ENCODE data around the gene PHKB.
"Not testable (repeated sequence)": the region's sequence is repeated elsewhere in the genome, so short reads cannot be mapped to it uniquely, and the experiment has no call there.

Gene PHKB

GRCh38 chr16:47676635-47677177 lies 215.6 kb downstream of the PHKB start:
- Histone ChIP-seq H3K79me2 (ENCODE audit: control insufficient read depth, low read length) (no peaks in the 10 kb centered on the region), H3K9me2 (replicated peaks; ENCODE audit: control insufficient read depth, low read length) (no peaks in the 10 kb centered on the region), H4K20me1 (ENCODE audit: control insufficient read depth, insufficient read depth, low read depth, low read length) (no peaks in the 10 kb centered on the region), H3K4me2 (ENCODE audit: low read length) (no peak overlapping the region), H3K27ac (ENCODE audit: low read depth, low read length) (no peak overlapping the region), H3K4me3 (ENCODE audit: low read length) (no peak overlapping the region), H3K9me3 (ENCODE audit: control insufficient read depth, insufficient read depth, low read length) (no peaks in the 10 kb centered on the region), H3F3A (ENCODE audit: control insufficient read depth, insufficient read depth) (no peaks in the 10 kb centered on the region), H3K4me1 (ENCODE audit: control insufficient read depth, low read length) (no peaks in the 10 kb centered on the region), H3K27me3 (ENCODE audit: control insufficient read depth, low read length) (no peaks in the 10 kb centered on the region), H3K36me3 (ENCODE audit: control insufficient read depth, low read length) (peaks cover 14% of the 10 kb centered on the region)
- no peak for TF ChIP-seq CTCF (IDR thresholded peaks at IDR 0.05; ENCODE audit: low read depth, low read length, poor library complexity, severe bottlenecking)

GRCh38 chr16:47681571-47681970 lies 220.4 kb downstream of the PHKB start:
- H3K9me2 ChIP-seq (replicated peaks; ENCODE audit: control insufficient read depth, low read length); H3K36me3 ChIP-seq (ENCODE audit: control insufficient read depth, low read length): not testable (repeated sequence)

GRCh38 chr16:47687694-47688093 lies 226.6 kb downstream of the PHKB start:
- Histone ChIP-seq H3K27ac (ENCODE audit: low read depth, low read length) (no peak overlapping the region), H3K27me3 (ENCODE audit: control insufficient read depth, low read length) (no peaks in the 10 kb centered on the region), H3K36me3 (ENCODE audit: control insufficient read depth, low read length) (peaks cover 18% of the 10 kb centered on the region), H3K79me2 (ENCODE audit: control insufficient read depth, low read length) (no peaks in the 10 kb centered on the region), H3K4me2 (ENCODE audit: low read length) (no peak overlapping the region), H3F3A (ENCODE audit: control insufficient read depth, insufficient read depth) (no peaks in the 10 kb centered on the region), H3K9me2 (replicated peaks; ENCODE audit: control insufficient read depth, low read length) (no peaks in the 10 kb centered on the region), H4K20me1 (ENCODE audit: control insufficient read depth, insufficient read depth, low read depth, low read length) (no peaks in the 10 kb centered on the region), H3K4me3 (ENCODE audit: low read length) (no peak overlapping the region), H3K9me3 (ENCODE audit: control insufficient read depth, insufficient read depth, low read length) (no peaks in the 10 kb centered on the region), H3K4me1 (ENCODE audit: control insufficient read depth, low read length) (no peaks in the 10 kb centered on the region)
- TF ChIP-seq EZH2phosphoT487 (IDR thresholded peaks at IDR 0.05; ENCODE audit: borderline replicate concordance, low read length), result no peak
- no peak for TF ChIP-seq CTCF (IDR thresholded peaks at IDR 0.05; ENCODE audit: low read depth, low read length, poor library complexity, severe bottlenecking)

More at GRCh38 chr16:47681571-47681970, 220.4 kb downstream of the PHKB start:
- H4K20me1 ChIP-seq (ENCODE audit: control insufficient read depth, insufficient read depth, low read depth, low read length); H3K4me2 ChIP-seq (ENCODE audit: low read length); H3F3A ChIP-seq (ENCODE audit: control insufficient read depth, insufficient read depth); H3K9me3 ChIP-seq (ENCODE audit: control insufficient read depth, insufficient read depth, low read length); H3K4me3 ChIP-seq (ENCODE audit: low read length); H3K27ac ChIP-seq (ENCODE audit: low read depth, low read length); H3K79me2 ChIP-seq (ENCODE audit: control insufficient read depth, low read length); H3K27me3 ChIP-seq (ENCODE audit: control insufficient read depth, low read length); H3K4me1 ChIP-seq (ENCODE audit: control insufficient read depth, low read length): not testable (repeated sequence)

GRCh38 chr16:47693226-47693625 lies 232.1 kb downstream of the PHKB start:
- Histone ChIP-seq H3K36me3 (ENCODE audit: control insufficient read depth, low read length) (peaks cover 53% of the 10 kb centered on the region), H4K20me1 (ENCODE audit: control insufficient read depth, insufficient read depth, low read depth, low read length) (no peaks in the 10 kb centered on the region), H3K27ac (ENCODE audit: low read depth, low read length) (no peak overlapping the region)

More at GRCh38 chr16:47693226-47693625, 232.1 kb downstream of the PHKB start:
- no peaks in the 10 kb centered on the region for H3K9me3 ChIP-seq (ENCODE audit: control insufficient read depth, insufficient read depth, low read length)
- H3K79me2 ChIP-seq (ENCODE audit: control insufficient read depth, low read length), result no peaks in the 10 kb centered on the region
- H3K9me2 ChIP-seq (replicated peaks; ENCODE audit: control insufficient read depth, low read length), result no peaks in the 10 kb centered on the region
- no peaks in the 10 kb centered on the region for H3F3A ChIP-seq (ENCODE audit: control insufficient read depth, insufficient read depth)
- H3K4me2 ChIP-seq (ENCODE audit: low read length), result no peak overlapping the region
- H3K4me3 ChIP-seq (ENCODE audit: low read length), result no peak overlapping the region
- H3K4me1 ChIP-seq (ENCODE audit: control insufficient read depth, low read length), result no peaks in the 10 kb centered on the region
- TF ChIP-seq CTCF (IDR thresholded peaks at IDR 0.05; ENCODE audit: low read depth, low read length, poor library complexity, severe bottlenecking) (no peak), EZH2phosphoT487 (IDR thresholded peaks at IDR 0.05; ENCODE audit: borderline replicate concordance, low read length) (no peak)
- no peaks in the 10 kb centered on the region for H3K27me3 ChIP-seq (ENCODE audit: control insufficient read depth, low read length)

Data from DOHH2 (cell line).